Measurements from ENCODE around the gene MIF. TPM values are rescaled to one million over a fixed set of nuclear protein-coding genes. Genes with fewer than 3 reads are reported as not detected.
"Not testable (repeated sequence)": the region's sequence is repeated elsewhere in the genome, so short reads cannot be mapped to it uniquely, and the experiment has no call there.

MIF gene
- total RNA-seq, 2 donors from 2014 or later, result 176 to 273 TPM

DNA sequence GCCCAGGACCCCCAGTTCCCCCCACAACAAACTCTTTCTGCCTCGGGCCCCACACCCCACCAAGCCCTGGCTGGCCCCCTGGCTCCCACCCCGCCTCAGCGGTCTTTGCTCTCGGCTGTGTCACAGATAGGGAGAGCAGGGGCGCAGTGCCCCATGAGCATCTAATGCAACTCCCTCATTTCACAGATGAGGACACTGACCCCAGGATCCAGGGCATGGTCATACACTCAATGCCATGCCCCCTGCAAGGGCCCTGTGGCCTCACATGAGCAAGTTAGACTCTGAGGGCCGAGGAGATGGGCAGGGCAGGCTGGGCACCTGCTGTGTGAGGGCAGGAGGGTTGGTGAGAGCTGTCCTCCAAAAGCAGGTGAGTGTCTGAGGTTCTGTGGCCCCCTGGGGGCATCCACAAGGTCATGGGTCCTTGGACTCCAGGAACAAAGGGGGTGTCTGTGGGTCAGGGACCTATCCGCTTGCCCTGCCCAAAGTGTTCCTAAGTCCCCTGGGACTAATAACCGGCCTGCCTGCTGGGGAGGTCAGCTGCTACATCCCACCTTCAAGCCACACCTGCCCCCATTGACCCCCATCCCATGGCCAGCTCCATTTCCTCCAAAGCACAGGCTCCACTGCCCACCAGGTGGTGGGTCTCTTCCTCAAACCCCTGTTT, 2.5 kb downstream of the MIF start:
- DNase-seq (ENCODE audit: low spot score), result no peak
- H3K27ac ChIP-seq, result no peak overlapping the region
- TF ChIP-seq, protein P1, sequence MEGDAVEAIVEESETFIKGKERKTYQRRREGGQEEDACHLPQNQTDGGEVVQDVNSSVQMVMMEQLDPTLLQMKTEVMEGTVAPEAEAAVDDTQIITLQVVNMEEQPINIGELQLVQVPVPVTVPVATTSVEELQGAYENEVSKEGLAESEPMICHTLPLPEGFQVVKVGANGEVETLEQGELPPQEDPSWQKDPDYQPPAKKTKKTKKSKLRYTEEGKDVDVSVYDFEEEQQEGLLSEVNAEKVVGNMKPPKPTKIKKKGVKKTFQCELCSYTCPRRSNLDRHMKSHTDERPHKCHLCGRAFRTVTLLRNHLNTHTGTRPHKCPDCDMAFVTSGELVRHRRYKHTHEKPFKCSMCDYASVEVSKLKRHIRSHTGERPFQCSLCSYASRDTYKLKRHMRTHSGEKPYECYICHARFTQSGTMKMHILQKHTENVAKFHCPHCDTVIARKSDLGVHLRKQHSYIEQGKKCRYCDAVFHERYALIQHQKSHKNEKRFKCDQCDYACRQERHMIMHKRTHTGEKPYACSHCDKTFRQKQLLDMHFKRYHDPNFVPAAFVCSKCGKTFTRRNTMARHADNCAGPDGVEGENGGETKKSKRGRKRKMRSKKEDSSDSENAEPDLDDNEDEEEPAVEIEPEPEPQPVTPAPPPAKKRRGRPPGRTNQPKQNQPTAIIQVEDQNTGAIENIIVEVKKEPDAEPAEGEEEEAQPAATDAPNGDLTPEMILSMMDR (IDR thresholded peaks at IDR 0.05), result no peak

DNA sequence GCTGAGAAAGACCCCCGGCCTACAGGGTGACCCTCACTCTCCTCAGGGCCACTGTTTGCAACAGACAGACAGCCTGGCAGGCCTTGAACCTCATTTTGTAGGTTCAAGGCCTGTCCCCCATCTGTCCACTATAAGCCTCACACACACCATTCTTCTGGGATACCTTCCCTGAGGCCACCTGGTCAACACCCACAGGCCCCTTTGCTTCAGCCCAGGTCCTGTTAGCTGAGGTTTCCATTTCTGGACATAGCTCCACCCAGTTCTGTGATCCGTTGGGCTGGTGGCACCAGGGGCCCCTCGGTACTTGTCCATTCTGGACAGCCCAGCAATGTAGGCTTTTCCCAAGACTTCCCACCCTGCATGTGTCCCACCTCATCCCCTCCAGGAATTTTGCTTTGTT, 3.1 kb downstream of the MIF start:
- Histone ChIP-seq H3K27me3 (no peaks in the 10 kb centered on the region), H3K4me3 (no peak overlapping the region), H3K9me3 (no peaks in the 10 kb centered on the region), H3K4me1 (peaks cover 0 to 31% of the 10 kb centered on the region in 2 donors), H3K27ac (no peak overlapping the region), H3K36me3 (peaks cover 15% of the 10 kb centered on the region)
- TF ChIP-seq, protein P1 (IDR thresholded peaks at IDR 0.05), result no peak
- DNase-seq (ENCODE audit: low spot score), result no peak

More for the DNA sequence above, 2.5 kb downstream of the MIF start:
- Histone ChIP-seq H3K4me1 (peaks cover 0 to 31% of the 10 kb centered on the region in 2 donors), H3K27me3 (no peaks in the 10 kb centered on the region), H3K36me3 (peaks cover 15% of the 10 kb centered on the region), H3K9me3 (no peaks in the 10 kb centered on the region), H3K4me3 (no peak overlapping the region)

GRCh38 chr22:23898006-23898974, 4.1 kb downstream of the MIF start:
- TF ChIP-seq, protein P1 (IDR thresholded peaks at IDR 0.05), result no peak
- H3K9me3 ChIP-seq, result no peaks in the 10 kb centered on the region
- DNase-seq (ENCODE audit: low spot score), result no peak
- H3K4me1 ChIP-seq, result peaks cover 0 to 31% of the 10 kb centered on the region in 2 donors
- H3K27me3 ChIP-seq, result no peaks in the 10 kb centered on the region
- H3K4me3 ChIP-seq, result no peak overlapping the region
- no peak overlapping the region for H3K27ac ChIP-seq
- peaks cover 15% of the 10 kb centered on the region for H3K36me3 ChIP-seq

GRCh38 chr22:23899042-23899745, 5.0 kb downstream of the MIF start:
- H3K4me3 ChIP-seq, result no peak overlapping the region
- H3K27me3 ChIP-seq, result no peaks in the 10 kb centered on the region
- H3K36me3 ChIP-seq, result peaks cover 15% of the 10 kb centered on the region
- DNase-seq (ENCODE audit: low spot score), result no peak
- TF ChIP-seq, protein P1 (IDR thresholded peaks at IDR 0.05), result no peak
- peaks cover 0 to 25% of the 10 kb centered on the region in 2 donors for H3K4me1 ChIP-seq
- no peaks in the 10 kb centered on the region for H3K9me3 ChIP-seq
- no peak overlapping the region for H3K27ac ChIP-seq

GRCh38 chr22:23900227-23900626, 6.0 kb downstream of the MIF start:
- H3K27me3 ChIP-seq; H3K4me3 ChIP-seq; H3K27ac ChIP-seq; DNase-seq (ENCODE audit: low spot score); H3K9me3 ChIP-seq: not testable (repeated sequence)
- H3K4me1 ChIP-seq, result peaks cover 0 to 17% of the 10 kb centered on the region in 2 donors
- peaks cover 15% of the 10 kb centered on the region for H3K36me3 ChIP-seq

Data from right atrium auricular region (tissue), 2 donors.